DND-41 (cell line): Measurements from ENCODE around the gene MAST4.

Experiments used
- ATAC-seq: fragments of 200-7000 bp; cut with Tn5 transposase; 3 replicates; pipeline ENCODE4 v1.9.1; 2021; ENCODE audit warnings: low read depth; ENCODE audit not compliant: insufficient read depth
- DNase-seq: peaks from one replicate; pipeline ENCODE4 v3.0.0-alpha.2; 2020
- H2AFZ ChIP-seq: 2 replicates; pipeline ENCODE4 v1.6.0; 2012; ENCODE audit warnings: low read depth, low read length
- H3K27ac ChIP-seq: 2 replicates; pipeline ENCODE4 v1.5.1; 2012; ENCODE audit warnings: low read length, inconsistent platforms
- H3K27me3 ChIP-seq: fragments of 200-600 bp; sonication (generic); 2 replicates; pipeline ENCODE4 v1.6.0; 2012; ENCODE audit warnings: low read length, mild to moderate bottlenecking, inconsistent platforms; ENCODE audit not compliant: insufficient read depth, poor library complexity
- H3K36me3 ChIP-seq: 2 replicates; pipeline ENCODE4 v1.5.1; 2012; ENCODE audit warnings: low read length, inconsistent platforms; ENCODE audit not compliant: insufficient read depth
- H3K4me1 ChIP-seq: 2 replicates; pipeline ENCODE4 v1.5.1; 2012; ENCODE audit warnings: mild to moderate bottlenecking, low read length; ENCODE audit not compliant: insufficient read depth
- H3K4me2 ChIP-seq: 2 replicates; pipeline ENCODE4 v1.6.0; 2012; ENCODE audit warnings: mild to moderate bottlenecking, moderate library complexity, low read length, inconsistent platforms; ENCODE audit not compliant: insufficient read depth
- H3K4me3 ChIP-seq, 2 experiments: fragments of 200-600 bp in 1 of 2; shearing (Covaris generic) in 1 of 2; 2 replicates each; pipeline ENCODE4 v1.5.1; 2012 to 2016; ENCODE audit warnings: inconsistent platforms in 2 of 2, low read length in 2 of 2, mild to moderate bottlenecking in 2 of 2, low read depth in 1 of 2, moderate library complexity in 1 of 2
- H3K79me2 ChIP-seq: 2 replicates; pipeline ENCODE4 v1.6.0; 2012; ENCODE audit warnings: low read length, inconsistent platforms; ENCODE audit not compliant: insufficient read depth
- H3K9ac ChIP-seq: 2 replicates; pipeline ENCODE4 v1.6.0; 2012; ENCODE audit warnings: low read depth, mild to moderate bottlenecking, inconsistent platforms, low read length, moderate library complexity
- H3K9me3 ChIP-seq: 2 replicates; pipeline ENCODE4 v1.5.1; 2012; ENCODE audit warnings: low read length, moderate library complexity, mild to moderate bottlenecking, inconsistent platforms; ENCODE audit not compliant: insufficient read depth, severe bottlenecking
- H4K20me1 ChIP-seq: 2 replicates; pipeline ENCODE4 v1.6.0; 2012; ENCODE audit warnings: low read length; ENCODE audit not compliant: insufficient read depth
- EZH2 ChIP-seq: IDR thresholded peaks from 3 replicates; pipeline ENCODE4 v1.6.1; 2012; ENCODE audit warnings: borderline replicate concordance, low read depth, mild to moderate bottlenecking, moderate library complexity, low read length, inconsistent platforms; ENCODE audit not compliant: severe bottlenecking
- TF ChIP-seq, protein P1 (sequence below): IDR thresholded peaks from 2 replicates; pipeline ENCODE4 v1.5.1; 2012; ENCODE audit warnings: borderline replicate concordance, low read length, moderate library complexity, mild to moderate bottlenecking; ENCODE audit not compliant: poor library complexity, severe bottlenecking; ENCODE audit errors: extremely low read depth

MAST4 gene

DNA sequence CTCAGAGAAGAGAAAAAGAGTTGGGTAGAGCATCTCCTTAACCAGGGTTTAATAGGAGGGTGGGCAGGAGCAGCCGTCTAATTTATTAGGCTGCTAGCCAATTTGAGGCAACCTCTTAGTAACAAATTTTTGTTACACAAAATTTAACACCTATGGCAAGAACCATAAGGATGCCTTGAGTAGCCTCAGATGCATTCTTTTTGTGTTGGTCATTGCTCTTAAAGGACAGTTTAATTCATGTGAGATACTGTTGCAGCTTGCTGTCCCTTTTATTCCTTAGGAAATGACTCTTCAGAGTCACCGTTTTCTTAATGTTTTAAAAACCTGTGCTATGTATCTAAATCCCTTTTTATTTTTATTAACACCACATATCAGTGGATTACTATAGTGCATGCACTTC, 255.1 kb downstream of the MAST4 start:
- H3K9ac ChIP-seq, result no peak overlapping the region
- TF ChIP-seq EZH2, result no peak
- TF ChIP-seq, protein P1, sequence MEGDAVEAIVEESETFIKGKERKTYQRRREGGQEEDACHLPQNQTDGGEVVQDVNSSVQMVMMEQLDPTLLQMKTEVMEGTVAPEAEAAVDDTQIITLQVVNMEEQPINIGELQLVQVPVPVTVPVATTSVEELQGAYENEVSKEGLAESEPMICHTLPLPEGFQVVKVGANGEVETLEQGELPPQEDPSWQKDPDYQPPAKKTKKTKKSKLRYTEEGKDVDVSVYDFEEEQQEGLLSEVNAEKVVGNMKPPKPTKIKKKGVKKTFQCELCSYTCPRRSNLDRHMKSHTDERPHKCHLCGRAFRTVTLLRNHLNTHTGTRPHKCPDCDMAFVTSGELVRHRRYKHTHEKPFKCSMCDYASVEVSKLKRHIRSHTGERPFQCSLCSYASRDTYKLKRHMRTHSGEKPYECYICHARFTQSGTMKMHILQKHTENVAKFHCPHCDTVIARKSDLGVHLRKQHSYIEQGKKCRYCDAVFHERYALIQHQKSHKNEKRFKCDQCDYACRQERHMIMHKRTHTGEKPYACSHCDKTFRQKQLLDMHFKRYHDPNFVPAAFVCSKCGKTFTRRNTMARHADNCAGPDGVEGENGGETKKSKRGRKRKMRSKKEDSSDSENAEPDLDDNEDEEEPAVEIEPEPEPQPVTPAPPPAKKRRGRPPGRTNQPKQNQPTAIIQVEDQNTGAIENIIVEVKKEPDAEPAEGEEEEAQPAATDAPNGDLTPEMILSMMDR, result no peak
- H3K4me2 ChIP-seq, result no peak overlapping the region
- no peaks in the 10 kb centered on the region for H4K20me1 ChIP-seq
- no peaks in the 10 kb centered on the region for H3K36me3 ChIP-seq
- no peak overlapping the region for H3K27ac ChIP-seq
- H3K27me3 ChIP-seq, result no peaks in the 10 kb centered on the region
- H2AFZ ChIP-seq, result no peak overlapping the region
- H3K79me2 ChIP-seq, result no peaks in the 10 kb centered on the region
- ATAC-seq (no peak), DNase-seq (no peak)
- peaks cover 19% of the 10 kb centered on the region for H3K4me1 ChIP-seq
- H3K4me3 ChIP-seq, result no peak overlapping the region
- no peaks in the 10 kb centered on the region for H3K9me3 ChIP-seq

DNA sequence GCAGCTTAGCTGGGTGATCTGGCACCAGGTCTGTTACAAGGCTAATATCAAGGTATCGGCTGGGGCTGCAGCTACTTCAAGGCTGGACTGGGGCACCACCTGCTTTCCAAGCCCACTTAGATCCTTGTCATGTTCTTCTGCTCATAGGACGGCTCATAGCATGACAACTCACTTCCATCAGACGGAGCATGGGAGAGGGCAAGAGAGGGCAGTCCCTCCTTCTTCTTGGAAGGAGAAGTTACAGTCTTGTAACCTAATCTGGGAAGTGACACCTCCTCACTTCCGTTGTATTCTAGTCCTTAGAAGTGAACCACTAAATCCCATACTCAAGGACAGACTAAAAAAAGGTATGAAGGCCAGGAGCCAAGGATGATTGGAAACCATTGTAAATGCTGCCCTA, 258.2 kb downstream of the MAST4 start:
- DNase-seq, result no peak
- Histone ChIP-seq H4K20me1 (no peaks in the 10 kb centered on the region; the same call in 1 of the 2 replicates), H3K9me3 (no peaks in the 10 kb centered on the region), H3K4me2 (no peak overlapping the region), H3K4me1 (peaks cover 9% of the 10 kb centered on the region), H3K4me3 (no peak overlapping the region), H3K36me3 (no peaks in the 10 kb centered on the region), H3K79me2 (no peaks in the 10 kb centered on the region), H2AFZ (no peak overlapping the region), H3K27me3 (no peaks in the 10 kb centered on the region), H3K27ac (no peak overlapping the region), H3K9ac (no peak overlapping the region)
- ATAC-seq, result no peak
- no peak for TF ChIP-seq EZH2
- TF ChIP-seq, protein P1, result no peak

DNA sequence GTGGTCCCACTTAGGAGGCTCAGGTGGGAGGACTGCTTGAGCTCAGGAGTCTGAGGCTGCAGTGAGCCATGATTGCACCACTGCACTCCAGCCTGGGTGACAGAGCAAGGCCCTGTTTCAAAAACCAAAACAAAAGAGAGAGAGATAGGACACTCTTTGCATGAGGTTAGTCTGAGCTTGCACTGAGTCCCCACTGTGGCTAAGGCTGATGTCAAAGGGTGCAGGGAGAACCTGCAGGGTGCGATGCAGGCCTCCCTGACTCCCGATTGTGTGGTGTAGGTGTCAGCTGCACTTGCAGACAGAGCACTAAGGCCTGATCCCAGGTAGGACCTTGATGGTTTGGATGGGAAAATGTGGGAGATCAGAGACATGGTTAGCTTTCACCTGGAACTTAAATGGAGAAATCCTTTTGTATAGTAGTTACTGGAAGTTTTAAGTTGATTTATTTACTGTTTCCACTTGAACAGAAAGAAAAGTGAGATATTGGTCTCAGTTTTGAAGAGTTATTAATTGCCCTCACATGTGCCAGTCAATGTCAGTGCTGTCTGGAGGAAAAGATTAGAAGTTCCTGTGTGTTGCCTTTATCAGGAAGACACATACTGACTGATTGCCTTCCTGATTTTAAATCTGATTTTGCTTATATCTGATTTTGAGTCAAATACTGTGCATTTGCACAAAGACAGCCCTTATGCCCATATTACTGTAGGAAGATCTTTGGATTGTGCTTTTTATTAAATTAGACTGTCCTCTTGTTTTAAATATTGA, 260.0 kb downstream of the MAST4 start:
- no peak for DNase-seq
- Histone ChIP-seq H3K9me3 (no peaks in the 10 kb centered on the region), H3K79me2 (no peaks in the 10 kb centered on the region), H4K20me1 (no peaks in the 10 kb centered on the region; the same call in 1 of the 2 replicates), H3K9ac (no peak overlapping the region), H3K4me2 (no peak overlapping the region), H3K4me3 (no peak overlapping the region), H2AFZ (no peak overlapping the region), H3K36me3 (no peaks in the 10 kb centered on the region), H3K27me3 (no peaks in the 10 kb centered on the region), H3K27ac (no peak overlapping the region), H3K4me1 (no peaks in the 10 kb centered on the region; the same call in 1 of the 2 replicates)
- ATAC-seq, result peak; percentile 39; the same call in 2 of the 3 replicates
- TF ChIP-seq, protein P1, result no peak
- TF ChIP-seq EZH2, result no peak
